ENCODE measurements around the gene GALNT9. TPM values are rescaled to one million over a fixed set of nuclear protein-coding genes. Genes with fewer than 3 reads are reported as not detected.

Gene GALNT9
- total and polyA plus RNA-seq, 12 donors, result 0.01 to 0.19 TPM; not detected in 10

DNA sequence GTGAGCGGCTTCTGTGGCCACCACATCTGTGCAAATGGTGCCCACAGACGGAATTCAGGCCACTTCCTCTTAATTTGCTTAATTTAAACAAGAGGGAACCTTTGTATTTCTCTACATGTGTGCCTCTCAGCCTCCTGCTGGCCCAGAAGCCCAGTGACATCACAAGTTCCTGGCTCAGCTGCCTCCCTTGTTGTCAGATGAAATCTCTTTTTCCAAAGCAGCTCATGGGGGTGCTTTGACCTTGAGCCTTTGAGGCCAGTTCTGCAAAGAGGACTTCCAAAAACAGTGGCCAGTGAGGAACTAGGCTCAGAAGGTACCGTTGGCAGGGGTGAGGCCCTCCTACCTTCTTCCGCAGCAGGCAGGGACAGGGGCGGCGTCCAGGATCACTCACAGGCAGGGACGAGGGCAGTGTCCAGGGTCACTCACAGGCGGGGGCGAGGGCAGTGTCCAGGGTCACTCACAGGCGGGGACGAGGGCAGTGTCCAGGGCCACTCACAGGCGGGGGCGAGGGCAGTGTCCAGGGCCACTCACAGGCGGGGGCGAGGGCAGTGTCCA lies 35.0 kb upstream of the GALNT9 start:
- WGBS, 2 donors, result 84 to 87% methylated on average over 10 to 12 of the region's 15 CpGs
- intact Hi-C loops (cut with DNase I), result no loop called here
- peaks cover 0 to 21% (median 11%) of the 10 kb centered on the region in 7 donors for H3K27me3 ChIP-seq
- no peaks in the 10 kb centered on the region for H3K4me1 ChIP-seq
- no peak for DNase-seq
- peaks cover 0 to 6% (median 0%) of the 10 kb centered on the region in 11 donors for H3K9me3 ChIP-seq
- no peak overlapping the region for H3K4me3 ChIP-seq
- TF ChIP-seq, protein P1, sequence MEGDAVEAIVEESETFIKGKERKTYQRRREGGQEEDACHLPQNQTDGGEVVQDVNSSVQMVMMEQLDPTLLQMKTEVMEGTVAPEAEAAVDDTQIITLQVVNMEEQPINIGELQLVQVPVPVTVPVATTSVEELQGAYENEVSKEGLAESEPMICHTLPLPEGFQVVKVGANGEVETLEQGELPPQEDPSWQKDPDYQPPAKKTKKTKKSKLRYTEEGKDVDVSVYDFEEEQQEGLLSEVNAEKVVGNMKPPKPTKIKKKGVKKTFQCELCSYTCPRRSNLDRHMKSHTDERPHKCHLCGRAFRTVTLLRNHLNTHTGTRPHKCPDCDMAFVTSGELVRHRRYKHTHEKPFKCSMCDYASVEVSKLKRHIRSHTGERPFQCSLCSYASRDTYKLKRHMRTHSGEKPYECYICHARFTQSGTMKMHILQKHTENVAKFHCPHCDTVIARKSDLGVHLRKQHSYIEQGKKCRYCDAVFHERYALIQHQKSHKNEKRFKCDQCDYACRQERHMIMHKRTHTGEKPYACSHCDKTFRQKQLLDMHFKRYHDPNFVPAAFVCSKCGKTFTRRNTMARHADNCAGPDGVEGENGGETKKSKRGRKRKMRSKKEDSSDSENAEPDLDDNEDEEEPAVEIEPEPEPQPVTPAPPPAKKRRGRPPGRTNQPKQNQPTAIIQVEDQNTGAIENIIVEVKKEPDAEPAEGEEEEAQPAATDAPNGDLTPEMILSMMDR (IDR thresholded peaks at IDR 0.05), result no peak
- no peaks in the 10 kb centered on the region for H3K36me3 ChIP-seq
- no peak for ATAC-seq
- H3K27ac ChIP-seq, result no peak overlapping the region

DNA sequence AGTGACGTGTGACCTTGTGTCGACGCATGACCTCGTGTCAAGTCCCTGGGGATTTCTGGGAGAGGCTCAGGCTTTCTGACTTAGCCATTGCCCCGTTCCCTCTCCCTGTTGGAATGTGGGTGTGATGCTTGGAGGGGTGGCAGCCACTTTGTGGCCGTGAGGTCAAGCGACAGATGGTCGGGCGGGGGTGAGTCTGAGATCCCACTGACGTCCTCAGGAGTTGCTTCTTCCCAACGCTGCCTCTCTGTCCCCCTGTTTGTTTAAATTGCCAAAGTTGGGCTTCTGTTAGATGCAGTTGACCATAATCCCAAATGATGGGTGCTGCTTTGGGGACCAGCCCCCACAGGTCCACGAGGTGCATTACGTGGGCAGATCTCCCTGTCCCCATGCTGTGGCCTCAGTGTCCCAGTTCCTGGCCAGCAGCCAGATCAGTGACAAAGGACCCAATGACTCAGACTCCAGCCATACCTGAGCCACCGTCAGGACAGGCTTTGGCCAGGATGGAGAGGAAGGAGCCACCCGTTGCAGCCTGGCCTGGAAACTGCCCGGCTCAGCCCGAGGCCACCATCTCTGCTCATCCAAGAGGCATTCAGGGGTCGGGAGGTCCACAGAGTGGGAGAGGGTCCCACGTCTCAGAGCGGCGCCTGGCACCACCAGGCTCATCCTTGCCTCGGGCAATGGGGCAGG lies 34.4 kb upstream of the GALNT9 start:
- intact Hi-C loops (cut with DNase I), result no loop called here
- H3K36me3 ChIP-seq, result no peaks in the 10 kb centered on the region
- no peak overlapping the region for H3K27ac ChIP-seq
- TF ChIP-seq, protein P1 (IDR thresholded peaks at IDR 0.05), result no peak
- DNase-seq (no peak), ATAC-seq (peak in 1 of 8 donors; percentile 28)
- H3K9me3 ChIP-seq, result peaks cover 0 to 6% (median 0%) of the 10 kb centered on the region in 11 donors
- WGBS, 2 donors, result 75 to 80% methylated on average over 22 of the region's 22 CpGs
- no peak overlapping the region for H3K4me3 ChIP-seq
- H3K4me1 ChIP-seq, result no peaks in the 10 kb centered on the region
- H3K27me3 ChIP-seq, result peaks cover 0 to 16% (median 6%) of the 10 kb centered on the region in 7 donors

DNA sequence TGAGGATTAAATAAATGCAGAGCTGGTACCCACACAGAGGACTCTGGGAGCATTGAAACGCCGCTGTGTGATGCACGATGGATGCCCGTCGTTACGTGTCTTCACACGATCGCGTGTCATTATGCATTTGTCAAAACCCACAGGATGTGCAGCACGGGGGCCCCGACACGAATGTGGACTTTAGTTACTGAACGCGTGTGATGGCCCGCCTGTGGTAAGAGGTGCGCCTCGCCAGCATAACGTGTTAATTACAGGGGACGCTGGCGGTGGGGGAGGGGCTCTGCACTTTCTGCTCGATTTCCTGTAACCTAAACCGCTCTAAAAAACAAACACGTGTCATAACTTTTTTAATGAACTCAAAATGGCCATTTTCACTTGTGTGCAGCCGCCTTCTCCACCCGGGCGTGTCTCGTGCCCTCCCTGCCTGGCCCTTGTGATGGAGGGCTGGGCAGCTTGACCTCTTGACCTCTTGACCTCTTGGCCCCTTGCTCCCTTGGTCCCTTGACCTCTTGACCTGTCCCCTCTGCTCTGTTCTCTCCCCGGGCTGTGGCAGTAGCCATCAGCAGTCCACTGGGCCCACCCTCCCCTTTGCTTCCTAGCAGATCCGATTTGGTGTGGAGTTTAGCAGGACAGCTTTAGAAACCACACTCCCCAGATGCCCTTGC lies 33.7 kb upstream of the GALNT9 start:
- DNase-seq (no peak), ATAC-seq (no peak)
- Histone ChIP-seq H3K4me1 (no peaks in the 10 kb centered on the region), H3K9me3 (peaks cover 0 to 7% (median 0%) of the 10 kb centered on the region in 11 donors), H3K36me3 (no peaks in the 10 kb centered on the region), H3K4me3 (no peak overlapping the region), H3K27ac (no peak overlapping the region), H3K27me3 (peaks cover 0 to 16% (median 6%) of the 10 kb centered on the region in 7 donors)
- intact Hi-C loops (cut with DNase I), result no loop called here
- TF ChIP-seq, protein P1 (IDR thresholded peaks at IDR 0.05), result no peak
- 89 to 90% methylated on average over 29 of the region's 29 CpGs for WGBS, 2 donors

DNA sequence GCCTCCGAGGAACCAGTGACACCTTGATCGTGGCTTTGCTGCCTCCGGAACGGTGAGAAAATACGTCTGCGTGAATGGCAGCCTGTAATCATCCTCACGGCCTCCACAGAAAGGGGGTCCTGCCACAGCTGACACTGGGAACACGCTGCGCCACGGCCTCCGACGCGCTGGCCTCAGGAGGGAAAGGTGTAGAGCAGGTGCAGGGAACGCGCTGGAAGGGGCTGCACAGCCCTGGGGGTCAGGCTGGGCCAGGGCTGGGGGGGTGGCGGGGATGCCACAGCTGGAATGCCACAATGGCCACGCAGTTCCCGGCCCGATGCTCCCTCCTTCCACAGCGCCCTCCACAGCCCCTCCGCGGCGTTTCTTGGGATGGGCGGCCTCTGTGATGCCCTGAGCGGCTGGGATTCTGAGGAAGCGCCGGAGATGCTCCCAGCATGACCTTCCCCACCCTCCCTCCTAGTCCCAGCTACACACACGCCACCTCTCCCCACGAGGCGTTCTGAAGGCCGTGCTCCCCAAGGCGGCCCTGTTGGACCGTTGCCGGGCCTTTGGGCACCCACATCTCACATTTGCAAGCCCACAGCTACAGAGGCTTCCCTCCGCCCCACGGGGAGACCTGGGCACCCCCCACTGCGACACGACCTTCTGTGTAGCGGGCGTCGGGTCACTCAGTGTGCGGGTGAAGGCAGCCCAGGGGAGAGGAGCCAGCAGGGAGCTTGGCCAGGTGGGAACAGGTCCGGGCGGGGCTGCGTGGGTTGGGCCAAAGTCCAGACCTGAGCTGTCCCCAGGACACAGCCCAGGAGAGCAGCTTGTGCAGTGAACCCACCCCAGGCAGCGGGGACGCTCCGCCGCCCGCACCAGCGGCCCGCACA lies 31.8 kb upstream of the GALNT9 start:
- H3K4me3 ChIP-seq, result no peak overlapping the region
- H3K9me3 ChIP-seq, result peaks cover 0 to 7% (median 0%) of the 10 kb centered on the region in 11 donors
- ATAC-seq (no peak), DNase-seq (no peak)
- H3K27me3 ChIP-seq, result peaks cover 0 to 13% (median 8%) of the 10 kb centered on the region in 7 donors
- WGBS, 2 donors, result 88 to 91% methylated on average over 52 of the region's 52 CpGs
- no peak overlapping the region for H3K27ac ChIP-seq
- no peaks in the 10 kb centered on the region for H3K36me3 ChIP-seq
- H3K4me1 ChIP-seq, result no peaks in the 10 kb centered on the region
- TF ChIP-seq, protein P1 (IDR thresholded peaks at IDR 0.05), result no peak
- intact Hi-C loops (cut with DNase I), result no loop called here

All from heart right ventricle (tissue), 16 donors.